Spleen (tissue), 11 donors: ENCODE data around the gene CACNA1C. TPM values are rescaled to one million over a fixed set of nuclear protein-coding genes. Genes with fewer than 3 reads are reported as not detected.

Source experiments
- DNase-seq: peaks from one replicate; pipeline ENCODE4 v3.0.0-alpha.2; 2020
- H3K27ac ChIP-seq, 8 donors: fragments of 200-600 bp; sonication (generic) in 7 of 8; 1 replicate in 4 of 8; 2 replicates in 4 of 8; pipeline versions ENCODE4 v1.5.0 to v1.8.0; 2016 to 2021; ENCODE audit warnings: inconsistent platforms in 4 of 8, mild to moderate bottlenecking in 4 of 8, moderate library complexity in 1 of 8
- H3K27me3 ChIP-seq, 7 donors: fragments of 200-600 bp; sonication (generic) in 6 of 7; replicated peaks in 1 of 7; 1 replicate in 4 of 7; 2 replicates in 3 of 7; pipeline versions ENCODE4 v1.5.0 to v1.8.0; 2016 to 2021; ENCODE audit warnings: inconsistent platforms in 3 of 7, mild to moderate bottlenecking in 1 of 7
- H3K36me3 ChIP-seq, 6 donors: fragments of 200-600 bp; sonication (generic) in 5 of 6; 1 replicate in 4 of 6; 2 replicates in 2 of 6; pipeline versions ENCODE4 v1.5.0 to v1.8.0; 2016 to 2021; ENCODE audit warnings: inconsistent platforms in 2 of 6
- H3K4me1 ChIP-seq, 6 donors: fragments of 200-600 bp; sonication (generic) in 5 of 6; 1 replicate in 3 of 6; 2 replicates in 3 of 6; pipeline versions ENCODE4 v1.5.0 to v1.8.0; 2016 to 2021; ENCODE audit warnings: inconsistent platforms in 3 of 6
- H3K4me3 ChIP-seq, 8 donors: fragments of 200-600 bp; sonication (generic) in 7 of 8; 1 replicate in 4 of 8; 2 replicates in 4 of 8; pipeline versions ENCODE4 v1.5.0 to v1.8.0; 2016 to 2021; ENCODE audit warnings: inconsistent platforms in 4 of 8, mild to moderate bottlenecking in 4 of 8, moderate library complexity in 2 of 8
- H3K9me3 ChIP-seq, 8 donors: fragments of 200-600 bp; sonication (generic) in 7 of 8; 1 replicate in 4 of 8; 2 replicates in 4 of 8; pipeline versions ENCODE4 v1.5.0 to v1.8.0; 2016 to 2021; ENCODE audit warnings: inconsistent platforms in 4 of 8
- CTCF ChIP-seq, 11 experiments: fragments of 200-600 bp in 7 of 11; fragments of 450-650 bp in 4 of 11; sonication (generic) in 4 of 11; IDR thresholded peaks in 8 of 11; conservative IDR thresholded peaks in 3 of 11; 1 replicate in 7 of 11; 2 replicates in 4 of 11; pipeline versions ENCODE4 v1.4.0 to v1.8.0; 2016 to 2021; ENCODE audit warnings: antibody characterized with exemption in 11 of 11, inconsistent platforms in 4 of 11, mild to moderate bottlenecking in 1 of 11
- POLR2A ChIP-seq, 3 donors: fragments of 450-650 bp; IDR thresholded peaks; one replicate each; pipeline ENCODE4 v1.5.1; 2017; ENCODE audit warnings: antibody characterized with exemption in 3 of 3, mild to moderate bottlenecking in 1 of 3
- POLR2AphosphoS5 ChIP-seq, 3 donors: sonication (generic); formaldehyde crosslinking; IDR thresholded peaks; one replicate each; pipeline ENCODE4 v1.5.1; 2017; ENCODE audit warnings: antibody characterized with exemption in 3 of 3
- WGBS, 5 donors: extraction: QIAGEN DNeasy Blood & Tissue Kit in 3 of 5; methylation state at CpG; one replicate each; pipeline versions ENCODE4 v1.1.5 to v1.1.7; 2013 to 2018; 5-methylcytosine and 5-hydroxymethylcytosine counted together
- intact Hi-C: fragments of 100-400 bp; cut with DNase I; formaldehyde crosslinking; loops from one replicate; pipeline ENCODE4 v1.15.0; 2023; ENCODE audit warnings: low total_unique reads
- polyA plus RNA-seq, 3 donors: library from polyadenylated mRNA; stranded (reverse); fragments of 200-250 nt; gene quantifications; one replicate each; pipeline ENCODE4 v1.2.1, GENCODE V29; 2013
- total RNA-seq, 7 donors: library from RNA; depleted of rRNA in 3 of 7; stranded (reverse); fragments of >200 nt in 3 of 7; fragmentation: NEBNext Ultra II Directional in 4 of 7; extraction: Animal tissue kit (Norgen Biotek cat#: 25700) in 4 of 7; gene quantifications; one replicate each; pipeline versions ENCODE4 v1.1.0 to v1.2.1, GENCODE V29; 2016 to 2021
- donor health status: healthy with polysubstance abuse.
- donor health status: DM: no; HTN: no; CAD: no; lungs with moderate emphysema.
- donor health status: DM: no; HTN: no; CAD: no.
- donor health status: Bipolar disorder and iron deficiency.
- donor health status: healthy.
- donor health status: DM: no; HTN: no; CAD: no.
- donor health status: DM: yes; HTN: yes; CAD: no.

CACNA1C gene
- total and polyA plus RNA-seq, 10 donors = 0.67 to 27.6 (median 18.4) TPM

- H3K9me3 ChIP-seq = no peaks in the 10 kb centered on the region
- intact Hi-C loops = no loop called here
- no peak for TF ChIP-seq POLR2A (IDR thresholded peaks at IDR 0.05)
- TF ChIP-seq CTCF (IDR thresholded peaks at IDR 0.05 in 8 of 11, conservative IDR thresholded peaks at IDR 0.05 in 3 of 11) = no peak
- no peak for TF ChIP-seq POLR2AphosphoS5 (IDR thresholded peaks at IDR 0.05)
- H3K4me1 ChIP-seq = peaks cover 0 to 12% (median 0%) of the 10 kb centered on the region in 6 donors
- H3K27ac ChIP-seq = no peak overlapping the region
- DNase-seq = no peak
- no peaks in the 10 kb centered on the region for H3K27me3 ChIP-seq
- 92 to 97% (median 95%) methylated on average over 6 to 10 of the region's 10 CpGs for WGBS, 5 donors
- H3K36me3 ChIP-seq = no peaks in the 10 kb centered on the region
- no peak overlapping the region for H3K4me3 ChIP-seq
Measured at GRCh38 chr12:2139651-2140050, 86.9 kb downstream of the CACNA1C start.

- intact Hi-C loops = no loop called here
- Histone ChIP-seq H3K36me3 (no peaks in the 10 kb centered on the region), H3K27me3 (no peaks in the 10 kb centered on the region), H3K4me1 (peaks cover 0 to 12% (median 0%) of the 10 kb centered on the region in 6 donors), H3K27ac (peak overlapping the region in 4 of 8 donors; percentile 1 to 58 (median 30)), H3K4me3 (no peak overlapping the region), H3K9me3 (no peaks in the 10 kb centered on the region)
- DNase-seq = no peak
- 61 to 82% (median 77%) methylated on average over 9 of the region's 9 CpGs for WGBS, 5 donors
- TF ChIP-seq POLR2A (IDR thresholded peaks at IDR 0.05) (no peak), POLR2AphosphoS5 (IDR thresholded peaks at IDR 0.05) (peak in 2 of 3 donors; percentile 25 to 56), CTCF (IDR thresholded peaks at IDR 0.05 in 8 of 11, conservative IDR thresholded peaks at IDR 0.05 in 3 of 11) (no peak)
Measured at GRCh38 chr12:2140858-2141519, 88.2 kb downstream of the CACNA1C start.

GRCh38 chr12:2142068-2142467 is 89.3 kb downstream of the CACNA1C start:
- intact Hi-C loops = no loop called here
- H3K9me3 ChIP-seq = no peaks in the 10 kb centered on the region
- peaks cover 0 to 12% (median 0%) of the 10 kb centered on the region in 6 donors for H3K4me1 ChIP-seq
- no peak overlapping the region for H3K4me3 ChIP-seq
- TF ChIP-seq CTCF (IDR thresholded peaks at IDR 0.05 in 8 of 11, conservative IDR thresholded peaks at IDR 0.05 in 3 of 11) (no peak), POLR2AphosphoS5 (IDR thresholded peaks at IDR 0.05) (no peak), POLR2A (IDR thresholded peaks at IDR 0.05) (no peak)
- DNase-seq = no peak
- 91 to 96% (median 94%) methylated on average over 10 of the region's 10 CpGs for WGBS, 5 donors
- H3K27ac ChIP-seq = peak overlapping the region in 2 of 8 donors; percentile 38 to 58
- H3K36me3 ChIP-seq = no peaks in the 10 kb centered on the region
- H3K27me3 ChIP-seq = no peaks in the 10 kb centered on the region

- 74 to 100% (median 89%) methylated on average over 1 of the region's 1 CpG for WGBS, 5 donors
- Histone ChIP-seq H3K27me3 (no peaks in the 10 kb centered on the region), H3K4me3 (no peak overlapping the region), H3K36me3 (no peaks in the 10 kb centered on the region), H3K27ac (no peak overlapping the region), H3K4me1 (peaks cover 0 to 12% (median 0%) of the 10 kb centered on the region in 6 donors), H3K9me3 (no peaks in the 10 kb centered on the region)
- no peak for TF ChIP-seq POLR2A (IDR thresholded peaks at IDR 0.05)
- no peak for TF ChIP-seq CTCF (IDR thresholded peaks at IDR 0.05 in 8 of 11, conservative IDR thresholded peaks at IDR 0.05 in 3 of 11)
- TF ChIP-seq POLR2AphosphoS5 (IDR thresholded peaks at IDR 0.05) = no peak
- intact Hi-C loops = no loop called here
- DNase-seq = no peak
Measured at GRCh38 chr12:2144951-2145350, 92.2 kb downstream of the CACNA1C start.
